Measurements from ENCODE around the gene ZBTB40.

DNA sequence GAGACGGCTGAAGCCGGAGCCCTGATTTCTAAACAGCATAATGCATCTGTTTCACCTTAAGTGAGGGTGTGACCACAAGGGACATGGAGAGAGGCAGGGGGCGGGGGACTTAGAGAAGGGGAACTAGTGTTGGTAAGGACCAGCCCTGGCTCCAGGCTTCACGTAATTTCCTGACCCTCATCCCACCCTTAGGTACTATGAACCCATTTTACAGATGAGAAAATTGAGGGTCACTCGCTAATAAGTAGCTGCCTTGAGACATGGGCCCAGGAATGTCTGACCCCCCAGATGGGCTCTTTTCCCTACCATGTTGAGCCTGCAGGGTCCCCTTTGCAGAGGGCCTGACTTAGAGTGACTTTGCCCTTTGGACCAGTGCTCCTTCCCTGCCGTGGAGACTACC lies 116.3 kb downstream of the ZBTB40 start:
- TF ChIP-seq, protein P1, sequence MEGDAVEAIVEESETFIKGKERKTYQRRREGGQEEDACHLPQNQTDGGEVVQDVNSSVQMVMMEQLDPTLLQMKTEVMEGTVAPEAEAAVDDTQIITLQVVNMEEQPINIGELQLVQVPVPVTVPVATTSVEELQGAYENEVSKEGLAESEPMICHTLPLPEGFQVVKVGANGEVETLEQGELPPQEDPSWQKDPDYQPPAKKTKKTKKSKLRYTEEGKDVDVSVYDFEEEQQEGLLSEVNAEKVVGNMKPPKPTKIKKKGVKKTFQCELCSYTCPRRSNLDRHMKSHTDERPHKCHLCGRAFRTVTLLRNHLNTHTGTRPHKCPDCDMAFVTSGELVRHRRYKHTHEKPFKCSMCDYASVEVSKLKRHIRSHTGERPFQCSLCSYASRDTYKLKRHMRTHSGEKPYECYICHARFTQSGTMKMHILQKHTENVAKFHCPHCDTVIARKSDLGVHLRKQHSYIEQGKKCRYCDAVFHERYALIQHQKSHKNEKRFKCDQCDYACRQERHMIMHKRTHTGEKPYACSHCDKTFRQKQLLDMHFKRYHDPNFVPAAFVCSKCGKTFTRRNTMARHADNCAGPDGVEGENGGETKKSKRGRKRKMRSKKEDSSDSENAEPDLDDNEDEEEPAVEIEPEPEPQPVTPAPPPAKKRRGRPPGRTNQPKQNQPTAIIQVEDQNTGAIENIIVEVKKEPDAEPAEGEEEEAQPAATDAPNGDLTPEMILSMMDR (IDR thresholded peaks at IDR 0.05; ENCODE audit: insufficient read depth, low read depth, low read length) = no peak
- TF ChIP-seq EZH2 (IDR thresholded peaks at IDR 0.05; ENCODE audit: insufficient read depth, low read length) = no peak

Data from astrocyte (in vitro differentiated cells and primary cell).